DOHH2 (cell line): ENCODE data around the gene EIF3K.

Experiments used
- CTCF ChIP-seq: fragments of 200-600 bp; sonication (generic); IDR thresholded peaks from one replicate; pipeline ENCODE4 v1.5.1; 2014; ENCODE audit warnings: antibody characterized with exemption, mild to moderate bottlenecking, low read depth, low read length; ENCODE audit not compliant: poor library complexity, severe bottlenecking
- EZH2phosphoT487 ChIP-seq: fragments of 200-600 bp; sonication (generic); IDR thresholded peaks from 2 replicates; pipeline ENCODE4 v1.6.1; 2017; ENCODE audit warnings: borderline replicate concordance, mild to moderate bottlenecking, antibody characterized with exemption, low read length, moderate library complexity, mixed read lengths

- TF ChIP-seq EZH2phosphoT487, result no peak
- no peak for TF ChIP-seq CTCF
These were observed 41.2 kb upstream of the EIF3K start for GRCh38 chr19:38577826-38578225.
